Colon (tissue), 2 donors: ENCODE data around the gene KDM4D.
"Not testable (repeated sequence)": the region's sequence is repeated elsewhere in the genome, so short reads cannot be mapped to it uniquely, and the experiment has no call there.

Experiments used
- FAIRE-seq: peaks from 2 replicates; lab custom pipeline; 2012; peaks lifted over from hg19 to GRCh38; lab: Jason Lieb, UNC
- donor health status: control.
- donor health status: control.

KDM4D gene

DNA sequence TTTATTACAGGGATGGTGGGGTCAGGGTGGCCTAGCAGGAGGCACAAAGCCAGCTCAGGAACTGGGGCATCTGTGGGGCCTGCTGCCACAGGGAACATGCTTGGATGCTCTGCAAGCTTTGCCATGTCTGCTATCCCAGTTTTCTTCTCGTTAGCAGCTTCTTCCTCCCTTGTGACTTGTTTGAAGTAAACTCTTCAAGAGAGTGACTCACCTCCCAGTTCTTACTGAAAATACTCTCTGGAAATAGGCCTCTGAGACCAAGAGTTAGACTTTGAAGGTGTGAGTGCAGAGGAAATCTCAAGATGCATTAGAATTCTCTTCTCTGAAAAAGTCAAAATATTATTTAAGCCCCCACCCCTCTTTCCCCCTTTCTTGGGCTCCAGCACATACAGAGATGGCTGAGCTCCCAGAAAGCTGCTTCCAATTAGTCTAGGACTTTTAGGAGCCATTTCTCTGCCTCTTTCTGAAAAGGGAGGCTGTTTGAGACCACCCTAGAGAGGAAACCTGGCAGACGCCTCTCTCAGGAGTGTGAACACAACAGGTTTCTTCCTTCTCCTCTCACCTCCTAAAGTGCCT lies 15.3 kb upstream of the KDM4D start:
- no peak for FAIRE-seq

DNA sequence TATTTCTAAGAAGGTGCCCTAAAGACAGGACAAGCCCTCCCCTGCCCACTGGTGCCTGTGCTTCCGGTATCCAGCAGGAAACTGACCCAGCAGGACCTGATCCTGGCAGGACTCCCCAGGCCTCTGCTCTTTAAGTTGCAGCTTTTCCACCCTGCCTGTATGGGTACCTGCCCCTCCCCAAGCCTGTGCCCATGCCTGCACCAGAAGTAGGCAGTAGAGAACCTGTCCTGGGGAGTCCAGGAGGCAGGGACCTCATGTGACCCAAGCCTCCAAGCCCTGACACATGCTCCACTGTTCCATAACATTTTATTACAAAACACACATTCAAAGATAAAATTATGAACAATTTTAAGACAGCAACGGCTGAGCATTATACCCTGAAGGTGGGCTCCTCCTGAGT lies 14.3 kb upstream of the KDM4D start:
- FAIRE-seq: no peak

DNA sequence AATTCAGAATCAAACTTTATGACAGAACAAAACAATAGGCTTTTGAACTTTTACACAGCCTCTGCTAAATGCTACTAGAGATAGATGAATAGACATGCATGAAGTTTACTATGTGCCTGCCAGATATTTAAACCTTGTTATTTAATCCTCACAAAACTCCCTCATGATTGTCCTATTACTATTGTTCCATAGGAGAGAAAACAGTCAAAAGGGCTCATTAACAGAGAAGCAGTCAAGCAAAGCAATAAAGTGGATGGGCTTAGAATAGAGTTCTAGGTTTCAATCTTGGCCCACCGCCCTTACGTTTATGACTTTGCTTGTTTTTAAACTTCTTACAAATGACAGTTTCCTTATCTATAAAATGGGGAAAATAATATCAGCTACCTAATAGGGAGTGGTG lies 13.0 kb upstream of the KDM4D start:
- no peak for FAIRE-seq

DNA sequence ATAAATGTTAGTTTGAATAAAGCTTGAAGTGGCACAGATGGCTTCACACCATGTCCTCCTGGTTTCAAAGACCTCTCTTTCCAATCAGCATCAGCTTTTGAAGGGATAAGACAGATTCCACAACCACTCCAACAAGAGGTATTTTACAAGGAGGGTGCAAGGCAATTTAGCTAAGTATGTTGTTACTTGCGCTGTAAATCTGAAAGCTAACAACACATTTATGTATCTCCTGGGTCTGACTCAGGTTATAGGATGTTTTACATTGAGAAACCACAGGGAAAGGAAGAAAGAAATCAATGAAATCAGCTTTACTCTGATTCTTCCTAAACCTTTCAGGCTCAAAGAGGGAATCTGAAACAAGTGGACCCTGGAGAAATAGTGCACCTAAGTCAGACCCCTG lies 12.3 kb upstream of the KDM4D start:
- no peak for FAIRE-seq

DNA sequence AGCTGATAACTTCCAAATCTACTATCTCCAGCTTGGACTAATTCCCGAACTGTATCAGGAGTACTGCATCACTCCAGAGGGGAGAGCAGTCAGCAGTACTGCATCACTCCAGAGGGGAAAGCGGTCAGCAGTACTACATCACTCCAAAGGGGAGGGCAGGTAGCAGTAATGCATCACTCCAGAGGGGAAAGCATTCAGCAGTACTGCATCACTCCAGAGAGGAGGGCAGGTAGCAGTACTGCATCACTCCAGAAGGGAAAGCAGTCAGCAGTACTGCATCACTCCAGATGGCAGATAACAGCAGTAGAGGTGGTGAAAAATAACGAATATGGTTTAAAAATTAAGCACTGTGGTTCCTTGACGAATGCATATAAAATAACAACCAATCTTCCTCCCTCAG lies 8.6 kb upstream of the KDM4D start:
- FAIRE-seq: no peak

DNA sequence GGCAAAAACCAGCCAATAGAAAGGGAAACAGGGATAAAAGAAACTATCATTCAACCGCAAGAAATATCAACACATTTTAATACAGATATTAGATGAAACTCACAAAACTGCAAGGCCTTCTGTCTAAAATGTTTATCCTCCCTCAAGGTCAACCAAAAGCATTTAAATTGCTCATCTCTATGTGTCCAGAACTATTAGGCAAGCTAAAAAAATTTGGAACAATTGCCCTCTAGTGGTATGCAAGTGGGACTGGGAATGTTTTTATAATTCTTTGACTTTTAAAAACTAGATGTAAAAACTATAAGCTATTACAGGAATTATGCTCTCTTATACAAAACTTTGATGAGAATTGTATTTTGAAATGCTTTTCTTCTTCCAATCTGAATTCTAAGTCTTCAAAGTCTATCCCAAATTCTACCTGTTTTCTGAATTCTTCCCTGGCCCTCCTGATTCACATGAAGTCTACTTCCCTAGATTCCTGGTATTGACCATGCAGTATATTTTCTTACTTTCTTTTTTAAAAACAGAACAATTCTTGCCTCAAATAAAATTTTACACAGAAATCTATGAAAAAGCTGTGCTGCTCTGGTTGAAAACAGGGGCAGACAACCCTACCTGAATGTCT lies 5.1 kb upstream of the KDM4D start:
- no peak for FAIRE-seq

DNA sequence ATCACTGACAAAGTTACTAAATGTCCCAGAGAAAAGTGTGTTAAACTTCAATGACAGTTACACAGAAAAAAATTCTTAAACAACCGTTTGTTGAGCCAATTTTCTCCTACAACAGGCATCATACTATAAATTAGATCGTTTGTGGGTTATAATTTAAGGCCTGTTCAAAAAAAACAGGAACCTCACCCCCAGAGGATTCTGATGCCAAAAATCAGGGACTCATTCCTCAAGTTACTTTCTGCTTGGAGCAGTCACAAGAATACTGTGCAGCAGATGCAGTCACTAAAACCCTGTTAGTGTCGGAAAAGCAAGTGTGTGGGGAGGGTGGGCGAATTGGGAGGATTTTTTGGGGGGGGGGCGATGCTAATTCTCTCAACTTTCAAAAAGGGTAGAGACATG lies 810 bp upstream of the KDM4D start:
- FAIRE-seq: no peak

DNA sequence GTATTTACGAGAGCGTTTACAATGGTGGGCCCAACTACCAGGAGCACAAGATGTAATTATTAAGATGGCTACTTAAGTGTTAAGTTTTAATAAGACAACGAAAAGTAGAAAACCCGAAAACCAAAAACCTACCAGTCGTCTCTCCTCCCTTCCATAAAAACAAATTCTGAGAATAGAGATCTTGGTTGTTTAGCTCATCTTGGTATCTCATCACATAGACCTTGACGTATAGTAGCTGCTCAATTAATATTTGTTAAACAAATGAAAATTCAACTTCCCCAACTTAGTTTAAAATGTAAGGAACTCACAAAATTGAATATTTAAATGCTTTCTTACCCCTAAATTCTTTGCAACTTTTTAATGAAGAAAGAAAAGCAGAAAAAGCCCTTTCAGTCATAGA lies 669 bp downstream of the KDM4D start:
- FAIRE-seq: no peak

DNA sequence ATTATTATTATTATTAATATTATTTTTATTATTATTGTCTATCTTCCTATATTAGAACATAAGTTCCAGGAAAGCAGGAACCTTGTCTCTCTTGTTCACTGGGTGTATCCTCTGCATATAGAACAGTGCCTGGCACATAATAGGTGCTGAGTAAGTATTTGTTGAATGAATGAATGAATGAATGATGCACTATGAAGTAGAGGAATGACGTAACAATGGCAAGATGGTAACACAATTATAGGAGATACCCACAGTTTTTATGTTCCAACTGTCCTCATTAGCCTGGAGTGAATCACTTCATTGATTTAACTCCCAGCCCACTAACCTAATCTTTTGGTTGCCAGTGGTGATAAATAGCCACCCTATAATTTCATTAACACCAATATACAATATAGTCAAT lies 2.1 kb downstream of the KDM4D start:
- no peak for FAIRE-seq

DNA sequence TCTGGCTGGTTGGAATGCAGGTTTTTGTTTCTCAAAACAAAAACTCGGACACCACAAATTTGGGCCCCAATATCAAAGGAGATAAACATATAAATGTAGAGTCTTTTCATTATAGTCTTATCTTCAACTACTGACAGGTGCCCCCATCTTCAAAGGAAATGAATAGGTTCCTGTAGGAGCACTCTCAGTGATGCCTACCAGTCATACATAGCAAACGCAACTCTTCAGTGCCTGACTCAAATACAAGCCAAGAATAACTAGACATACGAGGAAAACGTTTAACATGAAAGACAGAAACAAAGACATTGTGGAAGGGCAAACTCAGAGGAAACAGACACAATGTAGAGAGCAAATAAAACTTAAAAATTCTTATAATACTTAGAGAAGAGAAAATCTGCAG lies 13.9 kb downstream of the KDM4D start:
- no peak for FAIRE-seq

DNA sequence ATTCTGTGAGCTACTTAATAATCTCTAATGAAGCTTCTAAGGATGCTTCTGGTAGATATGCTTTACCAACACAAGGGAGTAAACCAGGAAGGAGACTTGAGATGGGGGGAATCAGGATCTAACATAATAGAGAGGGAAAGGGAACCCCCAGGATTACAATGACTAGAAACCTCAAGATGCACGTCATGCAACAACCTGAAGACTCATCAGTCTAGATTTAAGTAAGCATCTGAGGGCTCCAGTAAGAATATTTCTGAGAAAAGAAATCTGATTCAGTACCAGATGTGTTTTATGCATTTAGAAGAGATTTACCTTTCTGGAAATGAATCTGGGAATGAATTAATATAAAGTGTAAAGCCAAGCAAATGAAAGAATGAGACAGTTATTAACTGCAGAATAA lies 15.2 kb downstream of the KDM4D start:
- no peak for FAIRE-seq

DNA sequence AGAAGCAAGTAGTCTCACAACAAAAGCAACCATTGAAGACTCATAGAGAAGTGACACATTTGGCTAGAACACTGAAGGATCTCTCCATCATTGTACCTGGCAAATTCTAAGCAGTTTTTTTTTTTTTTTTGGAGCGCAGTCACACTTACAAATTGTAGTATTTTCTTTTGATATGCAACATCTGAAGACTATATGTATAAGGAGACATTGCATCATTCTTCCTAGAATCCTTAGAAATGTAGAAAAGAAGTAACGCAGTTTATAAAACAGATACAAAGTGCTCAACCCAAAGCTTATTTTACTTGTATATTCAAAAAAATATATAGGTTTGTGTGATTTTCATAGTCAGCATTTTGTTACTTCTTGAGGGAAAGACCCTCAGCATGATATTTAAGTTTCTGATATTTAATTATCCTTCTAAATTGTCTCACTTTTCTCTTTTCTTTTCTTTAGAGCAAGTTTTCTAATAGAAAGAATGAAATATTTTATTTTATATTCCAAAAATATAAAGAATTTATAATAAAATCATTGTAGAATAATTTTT lies 20.0 kb downstream of the KDM4D start:
- no peak for FAIRE-seq

DNA sequence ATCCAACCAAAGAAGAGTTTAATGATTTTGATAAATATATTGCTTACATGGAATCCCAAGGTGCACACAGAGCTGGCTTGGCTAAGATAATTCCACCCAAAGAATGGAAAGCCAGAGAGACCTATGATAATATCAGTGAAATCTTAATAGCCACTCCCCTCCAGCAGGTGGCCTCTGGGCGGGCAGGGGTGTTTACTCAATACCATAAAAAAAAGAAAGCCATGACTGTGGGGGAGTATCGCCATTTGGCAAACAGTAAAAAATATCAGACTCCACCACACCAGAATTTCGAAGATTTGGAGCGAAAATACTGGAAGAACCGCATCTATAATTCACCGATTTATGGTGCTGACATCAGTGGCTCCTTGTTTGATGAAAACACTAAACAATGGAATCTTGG lies 23.9 kb downstream of the KDM4D start:
- FAIRE-seq: no peak

DNA sequence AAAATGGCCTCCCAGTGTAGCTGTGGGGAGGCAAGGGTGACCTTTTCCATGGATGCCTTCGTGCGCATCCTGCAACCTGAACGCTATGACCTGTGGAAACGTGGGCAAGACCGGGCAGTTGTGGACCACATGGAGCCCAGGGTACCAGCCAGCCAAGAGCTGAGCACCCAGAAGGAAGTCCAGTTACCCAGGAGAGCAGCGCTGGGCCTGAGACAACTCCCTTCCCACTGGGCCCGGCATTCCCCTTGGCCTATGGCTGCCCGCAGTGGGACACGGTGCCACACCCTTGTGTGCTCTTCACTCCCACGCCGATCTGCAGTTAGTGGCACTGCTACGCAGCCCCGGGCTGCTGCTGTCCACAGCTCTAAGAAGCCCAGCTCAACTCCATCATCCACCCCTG lies 24.8 kb downstream of the KDM4D start:
- FAIRE-seq: no peak

DNA sequence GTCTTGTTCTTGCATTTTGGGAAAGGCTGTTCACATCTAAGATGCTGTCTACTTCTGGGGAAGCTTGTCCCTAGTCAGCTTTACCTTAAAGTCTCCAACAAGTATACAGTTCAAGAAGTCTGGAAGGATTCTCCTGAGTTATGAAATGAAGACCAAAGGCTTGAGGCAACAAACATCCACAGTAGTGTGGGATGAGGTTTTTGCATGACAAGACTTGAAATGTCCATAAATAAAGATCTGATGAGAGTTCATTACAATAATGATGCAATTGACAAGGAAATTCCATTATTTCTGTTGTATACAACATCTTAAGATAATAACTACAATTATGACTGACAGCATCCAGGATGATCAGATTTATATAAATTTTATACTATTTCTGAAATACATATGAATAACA lies 30.2 kb downstream of the KDM4D start:
- FAIRE-seq: no peak

DNA sequence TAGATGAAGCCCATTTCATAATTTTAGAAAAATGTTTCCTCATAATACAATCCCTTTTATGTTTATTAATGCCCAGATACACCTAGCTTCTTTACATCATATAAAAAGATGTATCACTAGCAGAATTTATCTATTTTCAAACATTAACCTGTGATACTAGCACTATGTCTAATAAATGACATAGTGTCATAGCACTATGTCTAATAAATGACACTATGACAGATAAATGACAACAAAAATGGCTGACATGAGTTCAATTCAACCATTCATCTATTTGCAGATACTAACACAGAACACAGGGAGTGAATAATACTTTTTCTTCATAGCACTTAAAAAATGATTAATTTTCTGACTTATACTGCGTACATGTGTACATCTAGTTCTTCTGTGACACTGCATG lies 32.1 kb downstream of the KDM4D start:
- no peak for FAIRE-seq

DNA sequence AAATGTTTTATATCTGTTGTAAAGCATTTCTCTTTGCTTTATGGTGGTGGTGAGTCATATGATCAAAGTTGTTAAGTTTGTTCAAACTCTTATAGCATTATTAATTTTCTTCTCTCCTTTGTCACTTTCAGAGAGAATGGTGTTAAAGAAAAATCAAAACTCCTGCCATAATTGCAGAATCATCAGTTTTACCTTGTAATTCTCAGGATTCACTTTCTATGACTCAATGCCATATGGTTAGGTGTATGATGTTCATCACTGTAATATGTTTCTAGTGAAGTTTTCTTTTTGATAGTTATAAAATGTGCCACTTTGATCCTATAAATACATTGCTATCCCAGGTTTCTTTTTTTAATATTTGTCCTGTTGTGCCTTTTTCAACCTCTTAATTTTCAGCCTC lies 37.9 kb downstream of the KDM4D start:
- no peak for FAIRE-seq

DNA sequence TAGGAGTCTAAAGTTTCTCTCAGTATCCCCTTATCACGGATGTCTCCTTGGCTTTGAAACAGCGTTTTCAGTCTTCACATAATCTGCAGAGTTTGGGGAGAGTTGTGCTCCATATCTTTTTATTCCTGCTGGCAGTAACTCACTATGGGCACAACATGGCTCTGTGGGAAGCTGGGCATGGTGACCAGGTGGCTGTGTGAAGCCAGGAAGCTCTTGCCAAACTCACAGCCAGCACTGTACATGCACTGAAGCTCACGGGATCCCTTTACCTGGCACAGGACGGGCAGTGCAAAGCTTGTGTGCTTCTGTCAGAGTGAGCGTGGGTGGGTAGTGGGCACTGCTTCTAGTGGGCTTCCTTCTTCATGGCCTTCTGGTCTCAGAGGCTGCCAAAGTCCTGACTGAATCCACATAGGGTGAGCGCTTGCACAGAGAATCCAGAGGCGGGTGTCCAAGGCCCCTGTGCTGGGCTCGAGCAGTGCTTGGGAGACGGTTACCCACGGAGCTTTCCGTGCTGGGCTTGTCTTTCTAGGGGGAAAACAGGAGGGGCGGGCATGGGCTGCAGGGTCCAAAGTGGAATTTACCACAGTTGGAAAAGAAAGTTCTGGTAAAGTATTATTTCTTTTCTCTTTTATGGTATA lies 40.8 kb downstream of the KDM4D start:
- no peak for FAIRE-seq

DNA sequence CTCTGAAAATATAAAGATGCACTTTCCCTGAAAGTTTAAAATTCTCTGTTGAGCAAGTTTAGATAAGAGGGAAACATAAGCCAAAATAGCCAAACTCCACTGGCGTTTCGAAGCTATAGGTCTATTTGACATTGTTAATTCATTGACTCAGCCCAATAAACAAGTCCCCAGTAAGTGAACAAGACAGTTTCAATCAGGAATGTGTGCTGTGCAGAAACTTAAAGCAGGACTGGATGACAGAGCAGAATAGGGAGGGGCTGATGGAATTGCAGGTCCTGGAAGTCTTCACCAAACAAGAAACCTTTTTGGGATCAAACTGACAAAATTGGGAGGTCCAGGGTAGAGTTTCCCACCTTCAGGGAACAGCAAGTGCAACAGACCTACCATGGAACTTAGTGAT lies 42.6 kb downstream of the KDM4D start:
- no peak for FAIRE-seq

DNA sequence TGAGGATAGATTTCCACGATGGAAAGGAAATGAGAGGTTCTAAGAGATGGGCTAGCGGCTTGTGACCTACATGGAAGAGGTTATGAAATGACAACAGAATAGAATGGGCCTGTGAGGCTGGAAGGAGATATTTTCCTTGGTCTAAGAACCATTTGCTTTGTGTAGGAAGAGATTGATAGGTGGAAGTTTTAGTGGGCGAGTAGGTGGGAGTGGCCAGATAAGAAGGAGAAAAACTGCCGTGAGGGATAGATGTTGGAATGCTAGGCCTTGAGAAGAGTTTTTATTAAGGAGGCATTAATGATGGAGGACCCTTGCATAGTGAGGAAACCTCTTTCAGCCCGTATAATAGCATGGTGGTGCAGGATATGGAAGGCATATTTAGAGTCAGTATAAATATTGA lies 48.0 kb downstream of the KDM4D start:
- FAIRE-seq: not testable (repeated sequence)

DNA sequence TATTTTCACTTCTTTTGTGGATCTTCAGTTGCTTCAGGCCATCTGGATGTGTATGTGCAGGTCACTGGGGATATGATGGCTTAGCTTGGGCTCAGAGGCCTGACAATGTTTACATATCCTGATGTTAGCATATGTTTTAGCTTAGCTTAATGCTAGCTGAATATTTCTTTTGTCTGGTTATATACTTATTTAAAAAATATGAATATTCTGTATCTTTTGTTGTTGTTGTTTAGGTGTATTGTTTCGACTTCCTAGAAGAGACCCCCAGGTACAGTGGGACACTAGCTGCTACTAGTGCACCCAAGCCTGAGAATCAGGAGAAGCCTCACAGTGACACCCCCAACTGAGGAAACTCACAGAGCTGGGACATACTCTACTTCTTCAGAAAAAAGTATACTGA lies 51.4 kb downstream of the KDM4D start, which contains the start of gene KDM4E:
KDM4E (plus strand) TSS at position 301 of the 400 bp plus-strand sequence. CDS start 300 bp downstream, outside the sequence.
- no peak for FAIRE-seq

DNA sequence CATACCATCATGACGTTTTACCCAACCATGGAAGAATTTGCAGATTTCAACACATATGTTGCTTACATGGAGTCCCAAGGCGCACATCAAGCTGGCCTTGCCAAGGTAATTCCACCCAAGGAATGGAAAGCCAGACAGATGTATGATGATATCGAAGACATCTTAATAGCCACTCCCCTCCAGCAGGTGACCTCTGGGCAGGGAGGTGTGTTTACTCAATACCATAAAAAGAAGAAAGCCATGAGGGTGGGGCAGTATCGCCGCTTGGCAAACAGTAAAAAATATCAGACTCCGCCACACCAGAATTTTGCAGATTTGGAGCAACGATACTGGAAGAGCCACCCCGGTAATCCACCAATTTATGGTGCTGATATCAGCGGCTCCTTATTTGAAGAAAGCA lies 52.1 kb downstream of the KDM4D start:
- FAIRE-seq: not testable (repeated sequence)

DNA sequence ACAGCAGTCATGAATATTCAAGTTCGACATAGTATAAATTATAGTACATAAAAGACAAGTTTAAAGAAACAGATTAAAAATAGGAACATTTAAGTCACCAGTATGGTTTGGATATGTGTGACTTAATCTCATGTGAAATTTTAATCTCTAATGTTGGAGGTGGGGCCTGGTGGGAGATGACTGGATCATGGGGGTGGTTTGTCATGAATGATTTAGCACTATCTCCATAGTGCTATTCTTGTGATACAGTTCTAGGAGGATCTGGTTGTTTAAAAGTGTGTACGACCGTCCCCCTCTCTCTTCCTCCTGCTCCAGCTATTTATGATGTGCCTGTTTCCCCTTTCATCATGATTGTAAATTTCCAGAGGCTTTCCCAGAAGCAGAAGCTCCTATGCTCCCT lies 54.8 kb downstream of the KDM4D start:
- no peak for FAIRE-seq

DNA sequence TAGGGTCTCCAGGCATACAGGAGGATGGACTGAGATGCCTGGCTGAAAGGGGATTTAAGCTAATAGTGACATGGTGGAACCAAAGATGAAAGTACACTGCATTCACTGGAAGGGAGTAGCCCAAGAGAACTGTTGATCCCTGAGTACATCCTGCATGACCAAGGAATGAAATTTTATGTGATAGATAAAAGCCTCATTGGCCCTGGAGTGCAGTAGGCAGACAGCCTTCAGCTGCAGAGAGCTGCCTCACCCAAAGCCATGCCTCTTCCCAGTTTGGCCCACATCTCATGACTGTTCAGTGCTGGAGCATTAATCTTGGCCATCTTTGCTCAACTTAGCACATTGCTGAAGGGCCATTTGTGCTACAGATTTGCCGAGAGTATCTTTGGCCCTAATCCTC lies 59.5 kb downstream of the KDM4D start:
- FAIRE-seq: no peak
